Measurements from ENCODE around the gene SMCO1. TPM values are rescaled to one million over a fixed set of nuclear protein-coding genes. Genes with fewer than 3 reads are reported as not detected.
A peak's percentile ranks its signal among the peaks of the same experiment; 100 is the strongest.
"Not testable (repeated sequence)": the region's sequence is repeated elsewhere in the genome, so short reads cannot be mapped to it uniquely, and the experiment has no call there.

Gene SMCO1
- total RNA-seq, 1 experiment from 2014 or later: not detected

GRCh38 chr3:196472286-196472685 is 42.9 kb downstream of the SMCO1 start:
- intact Hi-C loops (cut with micrococcal nuclease; ENCODE audit: unreplicated experiment): no loop called here
- Histone ChIP-seq H3K4me3 (ENCODE audit: low read depth, low read length) (no peak overlapping the region), H3K4me1 (no peaks in the 10 kb centered on the region), H3K36me3 (ENCODE audit: control insufficient read depth, insufficient read depth, low read length) (no peaks in the 10 kb centered on the region), H3K27me3 (replicated peaks; ENCODE audit: control insufficient read depth, insufficient read depth, low read length) (no peaks in the 10 kb centered on the region), H3K9me3 (no peaks in the 10 kb centered on the region)
- no peaks in the 10 kb centered on the region for H3K27me3 Mint-ChIP-seq (ENCODE audit: insufficient read depth, unreplicated experiment)
- CTCF ChIA-PET: no interaction called here
- peaks cover 50% of the 10 kb centered on the region for H3K36me3 Mint-ChIP-seq (ENCODE audit: insufficient read depth, unreplicated experiment)
- no peak overlapping the region for H3K4me3 Mint-ChIP-seq (ENCODE audit: unreplicated experiment)
- no peaks in the 10 kb centered on the region for H3K9me3 Mint-ChIP-seq (ENCODE audit: unreplicated experiment)
- no peak for TF ChIP-seq CTCF (IDR thresholded peaks at IDR 0.05; ENCODE audit: insufficient read depth in 1 of 2, low read depth in 1 of 2, low read length in 1 of 2, severe bottlenecking in 1 of 2, unreplicated experiment in 1 of 2)
- no peak for DNase-seq
- no peak overlapping the region for H3K27ac Mint-ChIP-seq (ENCODE audit: unreplicated experiment)
- POLR2A ChIA-PET: no interaction called here
- no peaks in the 10 kb centered on the region for H3K4me1 Mint-ChIP-seq (ENCODE audit: low read depth, unreplicated experiment)
- BruUV-seq (replicated peaks): TSS peak; percentile 24

GRCh38 chr3:196471551-196471950 is 43.6 kb downstream of the SMCO1 start:
- no peaks in the 10 kb centered on the region for H3K36me3 ChIP-seq (ENCODE audit: control insufficient read depth, insufficient read depth, low read length)
- Mint-ChIP-seq H3K27me3 (ENCODE audit: insufficient read depth, unreplicated experiment) (no peaks in the 10 kb centered on the region), H3K4me1 (ENCODE audit: low read depth, unreplicated experiment) (no peaks in the 10 kb centered on the region), H3K27ac (ENCODE audit: unreplicated experiment) (no peak overlapping the region), H3K9me3 (ENCODE audit: unreplicated experiment) (no peaks in the 10 kb centered on the region), H3K36me3 (ENCODE audit: insufficient read depth, unreplicated experiment) (peaks cover 48% of the 10 kb centered on the region), H3K4me3 (ENCODE audit: unreplicated experiment) (no peak overlapping the region)
- no peaks in the 10 kb centered on the region for H3K9me3 ChIP-seq
- ChIA-PET CTCF (interaction anchor here (0.6 kb wide), 1 partner anchor 622 kb away, joined by 3 read pairs; no protein-coding TSS in a partner anchor), POLR2A (no interaction called here)
- no peak for TF ChIP-seq CTCF (IDR thresholded peaks at IDR 0.05; ENCODE audit: insufficient read depth in 1 of 2, low read depth in 1 of 2, low read length in 1 of 2, severe bottlenecking in 1 of 2, unreplicated experiment in 1 of 2)
- no peak overlapping the region for H3K4me3 ChIP-seq (ENCODE audit: low read depth, low read length)
- no peak for DNase-seq
- no peaks in the 10 kb centered on the region for H3K27me3 ChIP-seq (replicated peaks; ENCODE audit: control insufficient read depth, insufficient read depth, low read length)
- no peaks in the 10 kb centered on the region for H3K4me1 ChIP-seq
- intact Hi-C loops (cut with micrococcal nuclease; ENCODE audit: unreplicated experiment): no loop called here
- no TSS peak for BruUV-seq (replicated peaks)

GRCh38 chr3:196470182-196470581 is 45.0 kb downstream of the SMCO1 start:
- DNase-seq; H3K27me3 ChIP-seq (replicated peaks; ENCODE audit: control insufficient read depth, insufficient read depth, low read length); POLR2A ChIA-PET; intact Hi-C loops (cut with micrococcal nuclease; ENCODE audit: unreplicated experiment); H3K9me3 ChIP-seq; H3K27me3 Mint-ChIP-seq (ENCODE audit: insufficient read depth, unreplicated experiment); H3K36me3 ChIP-seq (ENCODE audit: control insufficient read depth, insufficient read depth, low read length); H3K4me3 ChIP-seq (ENCODE audit: low read depth, low read length); CTCF ChIA-PET; H3K4me1 Mint-ChIP-seq (ENCODE audit: low read depth, unreplicated experiment); H3K4me3 Mint-ChIP-seq (ENCODE audit: unreplicated experiment); BruUV-seq (replicated peaks); H3K27ac Mint-ChIP-seq (ENCODE audit: unreplicated experiment); H3K4me1 ChIP-seq; H3K9me3 Mint-ChIP-seq (ENCODE audit: unreplicated experiment): not testable (repeated sequence)
- H3K36me3 Mint-ChIP-seq (ENCODE audit: insufficient read depth, unreplicated experiment): peaks cover 47% of the 10 kb centered on the region

- ChIA-PET POLR2A (no interaction called here), CTCF (no interaction called here)
- Mint-ChIP-seq H3K9me3 (ENCODE audit: unreplicated experiment) (peaks cover 10% of the 10 kb centered on the region), H3K4me1 (ENCODE audit: low read depth, unreplicated experiment) (no peaks in the 10 kb centered on the region), H3K27ac (ENCODE audit: unreplicated experiment) (no peak overlapping the region), H3K36me3 (ENCODE audit: insufficient read depth, unreplicated experiment) (peaks cover 16% of the 10 kb centered on the region), H3K4me3 (ENCODE audit: unreplicated experiment) (no peak overlapping the region), H3K27me3 (ENCODE audit: insufficient read depth, unreplicated experiment) (no peaks in the 10 kb centered on the region)
- Histone ChIP-seq H3K36me3 (ENCODE audit: control insufficient read depth, insufficient read depth, low read length) (no peaks in the 10 kb centered on the region), H3K4me1 (no peaks in the 10 kb centered on the region), H3K9me3 (no peaks in the 10 kb centered on the region), H3K27me3 (replicated peaks; ENCODE audit: control insufficient read depth, insufficient read depth, low read length) (no peaks in the 10 kb centered on the region), H3K4me3 (ENCODE audit: low read depth, low read length) (no peak overlapping the region)
- no peak for DNase-seq
- TF ChIP-seq CTCF (IDR thresholded peaks at IDR 0.05; ENCODE audit: insufficient read depth in 1 of 2, low read depth in 1 of 2, low read length in 1 of 2, severe bottlenecking in 1 of 2, unreplicated experiment in 1 of 2): no peak
- BruUV-seq (replicated peaks): no TSS peak
- intact Hi-C loops (cut with micrococcal nuclease; ENCODE audit: unreplicated experiment): no loop called here
Observed at GRCh38 chr3:196463804-196464203, 51.3 kb downstream of the SMCO1 start.

All from Caco-2 (cell line).